G401.6 (cell line): Measurements from ENCODE around the gene TMEM150C.

Source experiments
- FAIRE-seq: peaks from 2 replicates; lab custom pipeline; 2012; peaks lifted over from hg19 to GRCh38; lab: Jason Lieb, UNC

The TMEM150C gene

DNA sequence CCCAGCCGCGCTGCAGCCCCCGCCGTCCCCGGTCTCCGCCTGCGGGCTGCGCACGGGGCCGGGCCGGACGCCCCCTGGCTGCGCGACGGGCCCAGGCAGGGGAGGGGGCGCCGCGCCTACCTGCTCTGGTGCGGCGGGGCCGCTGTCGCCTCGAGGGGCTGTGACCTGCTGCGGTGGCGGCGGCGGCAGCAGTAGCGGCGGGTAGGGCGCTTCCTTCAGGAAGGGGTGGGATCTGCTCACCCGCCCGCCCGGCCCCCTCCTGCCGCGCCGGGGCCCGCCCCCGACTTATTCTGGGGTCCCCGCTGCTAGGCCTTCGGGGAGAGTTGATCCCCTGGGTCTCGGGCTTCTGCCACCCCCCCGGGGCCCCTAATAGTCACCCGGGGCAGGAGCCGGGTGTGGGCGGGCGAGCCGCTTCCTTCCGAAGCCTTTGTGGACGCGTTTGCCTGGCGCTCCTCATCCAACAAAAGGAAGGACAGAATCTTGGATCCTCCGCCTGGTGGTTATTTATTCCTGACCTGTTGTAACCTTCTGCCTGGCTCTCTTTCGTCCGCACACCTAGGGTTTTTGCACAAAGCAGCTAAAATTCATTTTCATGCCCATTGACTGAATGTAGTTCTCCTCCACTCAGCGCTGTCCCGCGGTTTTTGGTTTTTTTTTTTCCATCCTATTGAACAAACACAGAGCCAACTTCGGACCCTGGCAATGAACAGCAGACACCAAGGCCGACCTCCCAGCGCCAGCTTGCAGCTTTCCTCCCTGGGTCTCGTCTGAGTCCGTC, at the start of gene TMEM150C:
TSS of gene TMEM150C (minus strand) at position 203 of the 778 bp plus-strand sequence. CDS start 57,331 bp downstream, outside the sequence.
- FAIRE-seq = no peak

DNA sequence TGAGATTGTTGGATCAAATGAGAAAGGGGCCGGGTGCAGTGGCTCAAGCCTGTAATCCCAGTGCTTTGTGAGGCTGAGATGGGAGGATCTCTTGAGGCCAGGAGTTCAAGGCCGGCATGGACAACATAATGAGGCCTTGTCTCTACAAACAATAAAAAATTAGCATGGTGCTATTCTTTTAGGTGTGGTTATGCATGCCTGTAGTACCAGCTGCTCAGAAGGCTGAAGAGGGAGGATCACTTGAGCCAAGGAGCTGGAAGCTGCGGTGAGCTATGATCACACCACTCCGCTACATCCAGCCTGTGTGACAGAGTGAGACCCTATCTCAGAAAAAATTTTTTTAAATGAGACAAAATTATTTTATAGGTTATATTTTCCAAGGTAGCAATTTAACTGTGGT, 49.7 kb upstream of the TMEM150C start:
- no peak for FAIRE-seq

DNA sequence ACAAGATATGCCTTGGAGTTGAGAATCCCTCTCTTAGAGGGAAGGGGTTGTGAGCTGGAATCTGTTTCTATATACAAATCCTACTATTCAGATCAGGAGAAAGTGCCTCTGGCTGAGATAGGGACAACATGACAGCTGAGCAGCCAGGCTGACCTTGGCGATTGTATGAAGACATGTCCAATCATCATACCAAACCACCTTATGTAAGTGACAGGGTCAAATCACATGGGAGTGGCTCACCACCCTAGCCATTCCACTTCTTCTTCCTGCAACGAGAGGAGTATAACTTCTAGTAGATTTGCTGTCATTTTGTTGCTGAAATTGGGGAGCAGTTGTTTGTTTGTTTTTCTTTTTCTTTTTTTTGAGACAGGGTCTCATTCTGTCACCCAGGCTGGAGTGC, 48.3 kb upstream of the TMEM150C start:
- no peak for FAIRE-seq

DNA sequence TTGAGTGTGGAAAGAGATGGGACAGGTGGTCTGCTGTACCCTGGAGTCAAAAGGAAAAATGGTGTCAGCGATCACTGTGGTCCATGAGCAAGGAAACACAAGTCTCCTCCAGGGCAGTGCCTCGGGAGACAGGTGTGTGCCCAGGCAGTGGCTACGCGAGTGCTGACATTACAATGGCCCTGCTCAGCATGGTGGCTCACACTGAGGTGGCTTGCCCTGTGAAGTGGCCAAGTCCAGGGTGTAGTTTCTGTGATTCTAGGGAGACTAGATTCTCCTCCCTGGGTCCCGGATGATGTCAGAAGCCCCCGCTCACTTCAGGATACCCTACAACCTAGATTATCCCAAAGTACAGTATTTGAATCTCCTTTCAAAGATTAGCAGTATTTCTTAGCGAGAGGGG, 44.8 kb upstream of the TMEM150C start:
- no peak for FAIRE-seq

DNA sequence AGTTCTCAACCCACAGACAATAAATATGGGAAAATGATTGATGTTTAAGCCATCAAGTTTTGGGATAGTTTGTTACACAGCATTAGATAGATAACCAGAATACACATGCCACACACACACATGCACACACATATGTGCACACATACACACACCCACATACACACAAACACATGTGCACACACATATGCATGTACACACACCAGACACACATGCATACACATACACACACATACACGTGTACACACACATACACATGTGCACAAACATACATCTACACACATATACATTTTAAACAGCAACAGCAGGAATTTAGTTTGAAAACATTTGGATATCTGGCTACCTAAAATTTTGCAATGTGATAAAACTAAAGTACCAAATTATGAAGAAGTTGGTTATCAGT, 42.7 kb upstream of the TMEM150C start:
- FAIRE-seq = no peak

DNA sequence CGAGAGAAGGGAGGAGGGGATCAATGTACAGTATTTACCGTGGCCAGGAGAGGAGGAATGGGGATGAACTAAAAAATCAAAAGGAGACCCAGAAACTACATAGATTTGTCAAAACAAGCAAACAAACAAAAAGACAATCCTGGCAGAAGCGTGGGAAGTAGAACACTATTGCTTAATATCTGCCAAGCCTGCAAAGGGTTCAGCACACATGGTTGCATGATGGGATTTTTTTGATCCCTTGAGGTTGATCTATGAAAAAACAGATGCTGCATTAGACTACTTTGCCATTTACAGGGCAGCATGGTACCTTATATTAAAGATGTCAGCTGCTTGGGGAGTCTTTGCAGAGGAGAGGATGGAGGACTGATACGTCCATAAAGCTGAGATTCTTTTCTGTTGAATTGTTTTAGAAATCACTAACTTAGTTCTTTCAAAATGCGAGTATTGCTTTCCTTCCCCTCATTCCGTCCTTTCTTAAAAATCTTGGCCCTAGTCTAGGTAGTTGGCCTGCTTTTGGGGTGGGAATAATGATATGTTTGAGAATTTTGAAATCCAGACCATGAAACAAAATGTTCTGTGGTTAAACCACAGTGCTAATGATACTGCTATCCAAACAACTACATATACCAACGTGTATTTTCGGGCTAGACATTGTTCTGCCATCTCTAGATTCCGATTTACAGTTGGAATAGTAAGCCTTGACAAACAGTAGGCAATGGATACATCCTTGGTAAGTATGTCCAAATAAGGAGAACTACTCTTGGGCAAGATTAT, 39.6 kb upstream of the TMEM150C start:
- FAIRE-seq = no peak

DNA sequence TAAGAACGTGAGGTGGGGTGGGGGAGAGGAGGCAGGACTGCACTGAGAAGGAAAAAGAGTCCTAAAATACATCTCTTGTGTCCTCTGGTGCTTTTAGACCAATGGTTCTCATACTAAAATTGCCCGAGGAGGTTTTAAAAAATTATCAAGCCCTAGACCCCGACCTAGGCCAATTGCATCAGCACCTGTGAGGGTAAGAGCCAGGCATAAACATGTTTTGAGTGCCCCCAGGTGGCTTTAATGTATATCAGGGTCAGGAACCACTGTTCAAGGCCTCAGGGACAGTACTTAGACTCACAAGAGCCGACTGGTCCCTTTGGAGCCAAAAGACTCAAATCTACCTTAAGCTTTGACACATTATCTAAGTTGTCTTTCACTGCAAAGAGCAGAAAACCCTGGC, 37.5 kb upstream of the TMEM150C start:
- no peak for FAIRE-seq

DNA sequence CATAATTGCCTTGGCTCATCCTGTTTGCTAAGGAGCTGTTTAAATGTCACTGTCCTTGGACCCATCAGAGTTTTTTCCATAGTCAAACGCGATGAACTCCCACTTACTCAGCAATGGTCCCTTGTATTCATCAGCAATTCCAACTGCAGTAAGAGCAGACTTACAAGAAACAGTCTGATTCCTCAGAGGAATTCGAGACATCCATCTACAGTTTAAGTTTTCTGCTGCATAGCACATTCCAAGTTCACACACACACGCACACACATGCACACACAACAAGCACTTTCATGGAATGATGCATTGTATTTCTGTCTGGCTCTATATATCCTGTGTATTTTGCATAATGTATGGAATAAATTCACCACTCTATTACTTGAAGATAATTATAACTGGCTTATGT, 32.7 kb upstream of the TMEM150C start:
- FAIRE-seq = no peak

DNA sequence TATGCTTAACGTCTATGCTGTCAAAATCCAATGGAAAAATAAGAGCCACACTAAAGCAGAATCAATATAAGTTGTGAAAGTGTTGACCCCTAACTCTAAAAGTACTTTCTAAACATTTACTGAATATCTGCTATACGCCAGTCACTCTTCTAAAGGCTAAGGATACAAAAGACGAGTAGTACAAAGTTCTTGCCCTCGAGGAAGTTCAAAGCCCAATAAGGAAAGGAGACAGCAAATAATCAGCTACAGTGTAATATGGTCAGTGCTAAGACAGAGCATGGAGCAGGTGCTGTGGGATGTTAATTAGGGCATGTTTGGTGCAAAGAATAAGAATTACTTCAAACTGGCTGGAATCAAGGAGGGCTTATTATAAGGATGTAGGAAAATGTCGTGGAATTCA, 31.6 kb upstream of the TMEM150C start:
- FAIRE-seq = no peak

DNA sequence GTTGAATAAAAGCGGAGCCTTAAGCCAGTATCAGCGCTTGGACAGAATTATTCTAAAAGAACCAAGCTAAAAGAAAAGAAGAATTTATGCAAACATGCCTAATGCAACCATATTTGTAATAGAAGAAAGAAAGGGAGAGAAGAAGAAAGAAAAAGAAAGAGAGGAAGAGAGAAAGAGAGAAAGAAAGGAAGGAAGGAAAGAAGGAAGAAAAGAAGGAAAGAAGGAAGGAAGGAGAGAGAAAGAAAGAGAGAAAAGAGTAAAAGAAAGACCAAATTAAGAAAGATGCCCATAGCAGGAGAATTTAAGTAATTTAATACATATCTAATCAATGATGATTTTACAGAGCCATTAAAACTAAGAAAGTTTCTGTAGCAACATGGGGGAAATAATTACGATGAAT, 30.9 kb upstream of the TMEM150C start:
- FAIRE-seq = no peak

DNA sequence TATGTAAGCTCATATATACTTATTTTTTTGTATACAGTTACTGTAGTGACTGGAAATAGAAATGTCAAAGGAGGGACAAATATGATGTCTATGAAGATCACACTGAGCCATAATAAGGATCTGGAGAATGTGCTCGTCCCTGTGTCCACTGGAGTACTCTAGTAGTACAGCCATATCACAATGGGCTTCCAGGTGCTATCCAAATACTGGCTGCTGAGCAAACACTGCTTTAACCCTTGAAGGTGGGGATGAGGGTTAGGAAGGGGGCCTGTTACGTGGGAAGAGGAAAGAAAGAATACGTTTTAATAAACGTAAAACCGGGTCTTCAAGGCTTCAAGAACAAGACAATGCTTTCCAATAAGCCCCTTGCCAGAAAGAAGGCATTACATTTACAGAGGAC, 29.8 kb upstream of the TMEM150C start:
- FAIRE-seq = no peak

DNA sequence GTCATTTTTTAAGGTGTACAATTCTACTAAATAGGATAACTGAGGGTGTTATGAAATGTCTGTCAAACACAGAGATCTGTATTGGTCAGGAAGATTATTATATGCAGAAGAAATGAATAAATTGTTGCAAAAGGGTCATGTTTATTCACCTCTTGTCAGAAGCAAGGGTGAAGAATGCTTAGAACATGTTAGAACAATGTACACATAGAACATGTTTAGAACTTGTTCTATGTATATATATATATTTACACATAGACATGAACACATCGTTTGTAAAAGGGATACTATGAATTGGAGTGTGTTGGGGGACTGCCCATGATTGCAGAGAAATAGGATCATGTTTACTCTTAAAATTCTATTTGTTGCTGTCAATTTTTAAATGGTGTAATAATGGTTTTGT, 28.0 kb upstream of the TMEM150C start:
- no peak for FAIRE-seq

DNA sequence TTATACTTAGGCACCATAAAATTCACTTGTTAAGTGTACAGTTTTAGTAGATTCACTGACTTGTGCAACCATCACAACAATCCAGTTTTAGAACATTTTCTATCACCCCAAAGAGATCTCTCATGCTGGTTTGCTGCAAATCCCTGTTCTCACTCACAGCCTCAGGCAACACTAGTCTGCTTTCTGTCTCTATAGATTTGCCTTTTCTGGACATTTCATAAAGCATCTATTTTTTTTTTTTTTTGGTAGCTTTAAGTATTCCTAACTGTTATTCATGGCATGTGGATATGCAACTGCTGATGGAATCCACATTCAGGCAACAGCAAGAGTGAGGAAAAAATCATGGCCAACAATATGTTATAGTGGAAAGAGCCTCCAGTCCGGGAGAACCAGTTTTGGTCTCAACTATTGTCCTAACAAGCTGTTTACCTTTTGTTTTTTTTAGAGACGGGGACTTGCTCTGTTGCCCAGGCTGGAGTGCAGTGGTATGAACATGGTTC, 27.0 kb upstream of the TMEM150C start:
- no peak for FAIRE-seq

DNA sequence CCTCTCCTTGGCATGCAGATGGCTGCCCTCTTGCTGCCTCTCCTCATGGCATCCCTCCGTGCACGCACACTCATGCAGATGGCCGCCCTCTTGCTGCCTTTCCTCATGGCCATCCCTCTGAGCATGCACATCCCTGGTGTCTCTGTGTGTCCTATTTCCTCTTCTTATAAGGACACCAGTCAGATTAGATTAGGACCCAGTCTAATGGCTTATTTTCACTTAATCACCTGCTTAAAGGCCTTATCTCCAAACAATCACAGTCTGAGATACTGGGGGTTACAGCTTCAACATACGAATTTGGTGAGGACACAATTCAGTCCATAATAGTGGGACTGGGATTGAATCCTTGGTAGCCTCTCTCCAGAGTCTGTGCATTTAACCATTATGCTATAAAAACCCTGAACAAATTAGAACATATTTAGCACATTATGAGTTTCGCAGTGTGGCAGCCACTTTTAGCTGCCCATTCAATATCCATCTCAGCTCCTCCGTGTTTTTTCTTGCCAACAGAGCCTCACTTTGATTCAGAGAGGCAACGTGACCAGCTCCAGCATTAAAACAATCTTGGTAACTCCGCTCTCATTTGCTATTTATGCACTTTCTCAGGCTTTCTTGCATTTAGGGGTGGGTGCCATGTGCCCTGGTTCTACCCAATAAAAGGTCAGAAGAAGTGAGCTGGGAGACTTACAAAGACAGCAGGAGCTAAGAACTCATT, 26.2 kb upstream of the TMEM150C start:
- FAIRE-seq = no peak

DNA sequence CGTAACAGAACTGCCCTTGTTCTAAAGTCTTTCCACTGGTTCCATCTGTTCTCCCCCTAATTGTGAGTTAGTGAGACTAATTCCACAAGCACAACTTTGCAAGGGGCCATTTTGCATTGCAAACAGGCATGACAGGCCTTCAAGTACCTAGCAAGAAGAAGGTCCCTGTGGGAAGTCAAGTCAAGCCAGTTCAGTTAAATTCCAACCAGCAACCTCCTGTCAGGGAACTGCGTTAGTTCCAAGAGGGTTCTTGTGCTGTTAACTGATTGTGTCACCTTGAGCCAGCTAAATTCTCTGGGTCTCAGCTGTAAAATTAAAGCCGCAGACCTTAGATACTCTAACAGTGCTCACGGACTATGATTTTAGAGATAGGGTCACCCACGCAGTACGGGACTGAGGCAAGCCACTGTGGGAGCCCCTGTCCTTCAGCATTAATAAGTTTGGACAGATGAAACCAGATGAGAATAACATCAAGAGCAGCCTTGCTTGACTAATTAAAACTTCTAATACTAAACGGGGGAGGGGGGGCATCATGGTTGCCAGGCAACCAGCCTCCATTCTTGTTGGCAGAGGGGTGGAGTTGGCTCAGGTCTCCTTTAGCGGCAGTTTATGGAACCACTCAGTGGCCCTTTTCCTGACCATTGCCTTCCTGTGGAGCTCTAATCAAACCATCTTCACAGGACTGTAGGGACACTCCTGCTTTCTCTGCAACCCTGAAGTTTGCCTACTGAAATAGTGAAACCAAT, 24.1 kb upstream of the TMEM150C start:
- FAIRE-seq = no peak

DNA sequence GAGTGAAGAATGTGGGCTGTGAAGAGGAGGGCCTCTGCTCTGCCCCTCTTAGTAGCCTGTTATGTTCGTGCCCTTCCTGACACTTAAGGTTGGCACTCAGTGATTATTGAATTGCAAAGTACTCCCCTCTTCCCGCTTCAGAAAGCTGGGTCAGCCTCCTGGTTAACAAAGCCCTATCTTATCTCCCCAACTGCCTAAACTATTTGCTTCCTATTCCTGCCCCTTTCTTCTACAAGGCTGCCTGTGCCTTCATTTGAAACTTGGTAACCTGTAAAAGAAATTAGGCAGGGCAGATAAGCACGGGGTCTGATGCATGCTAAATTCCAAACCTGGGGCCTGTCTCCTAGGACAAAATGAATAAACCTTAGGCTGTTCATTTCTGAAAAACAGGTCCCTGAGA, 23.1 kb upstream of the TMEM150C start:
- FAIRE-seq = no peak

DNA sequence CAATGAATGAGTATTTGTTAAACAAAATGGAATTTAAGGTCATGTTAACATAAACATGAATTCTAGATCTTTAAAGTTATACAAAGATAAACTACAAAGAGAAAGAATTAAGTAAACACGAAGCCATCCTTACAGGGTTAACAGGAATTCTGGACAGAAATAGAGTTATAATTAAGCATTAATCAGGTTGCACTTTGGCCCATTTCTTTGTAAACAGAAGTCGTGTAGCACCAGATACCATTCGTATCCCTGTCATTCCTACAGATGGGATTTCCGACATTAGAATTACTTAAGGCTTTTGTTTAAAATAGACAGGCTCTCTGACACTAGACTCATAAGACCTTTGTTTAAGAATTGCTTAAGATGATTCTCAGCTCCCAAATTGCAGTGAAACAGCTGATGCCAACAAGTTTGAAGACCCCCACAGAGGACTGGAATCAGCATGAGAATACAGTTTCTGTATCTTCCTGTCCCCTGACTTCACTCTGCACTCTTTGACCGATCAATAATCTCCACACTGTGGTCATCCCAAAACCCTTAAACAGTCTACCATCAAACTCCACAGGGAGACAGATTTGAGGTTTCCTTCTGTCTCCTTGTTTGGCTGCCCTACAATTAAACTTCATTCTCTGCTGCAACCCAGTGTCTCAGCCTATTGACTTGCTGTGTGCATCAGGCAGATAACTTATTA, 22.3 kb upstream of the TMEM150C start:
- FAIRE-seq = no peak

DNA sequence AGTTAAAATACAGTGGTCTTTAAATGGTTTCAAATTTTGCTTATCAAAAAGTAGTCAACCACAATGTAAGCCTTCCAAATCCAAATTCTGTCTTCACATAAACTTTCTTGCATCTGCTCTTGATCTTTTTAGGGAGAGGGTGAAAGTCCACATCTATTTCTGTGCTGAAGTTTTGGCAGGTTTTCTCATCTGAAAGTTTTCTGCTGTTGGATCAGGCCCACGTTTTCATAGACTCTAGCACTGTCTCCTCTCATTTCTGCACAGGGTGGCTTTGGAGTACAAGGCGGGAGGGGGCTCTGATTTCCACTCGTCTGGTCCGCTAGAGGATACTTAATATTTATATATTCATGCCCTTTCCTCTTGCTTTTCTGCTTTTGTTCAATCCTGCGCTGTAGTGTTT, 18.1 kb upstream of the TMEM150C start:
- no peak for FAIRE-seq

DNA sequence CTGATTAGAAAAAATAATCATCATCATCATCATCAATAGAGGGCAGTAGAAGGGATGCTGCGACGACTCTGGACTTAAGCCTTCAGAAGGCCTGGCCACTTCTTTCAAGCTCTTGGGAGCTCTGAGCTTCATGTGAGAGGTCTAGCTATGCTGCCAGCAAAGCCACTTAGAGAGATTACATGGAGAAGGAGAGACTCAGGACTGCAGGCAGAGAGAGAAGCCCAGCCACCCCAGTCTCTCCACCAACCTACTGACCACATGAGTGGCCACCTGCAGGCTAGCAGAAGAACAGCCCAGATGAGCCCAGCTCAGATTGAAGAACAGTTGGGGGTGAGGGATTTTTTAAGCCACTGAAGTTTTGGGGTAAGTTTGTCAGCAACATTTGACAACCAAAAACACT, 17.1 kb upstream of the TMEM150C start:
- FAIRE-seq = no peak

DNA sequence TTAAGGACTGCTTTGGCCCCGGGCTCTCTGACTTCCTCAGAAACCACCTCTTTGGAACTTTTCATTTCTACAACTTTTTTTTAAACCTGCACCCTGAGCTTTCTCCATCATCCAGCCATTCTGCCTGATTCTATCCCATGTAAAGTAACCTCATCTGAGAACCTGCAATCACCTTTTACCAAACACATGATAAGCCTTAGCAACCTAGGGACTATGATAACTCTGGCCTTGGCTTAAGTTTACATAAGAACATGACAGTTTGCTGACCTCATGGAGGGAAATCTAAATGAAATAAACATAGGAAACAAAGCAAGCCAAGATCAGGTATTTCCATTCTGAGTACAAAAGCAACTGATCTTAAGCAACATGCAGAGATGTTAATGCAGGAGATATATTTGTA, 15.7 kb upstream of the TMEM150C start:
- FAIRE-seq = no peak

DNA sequence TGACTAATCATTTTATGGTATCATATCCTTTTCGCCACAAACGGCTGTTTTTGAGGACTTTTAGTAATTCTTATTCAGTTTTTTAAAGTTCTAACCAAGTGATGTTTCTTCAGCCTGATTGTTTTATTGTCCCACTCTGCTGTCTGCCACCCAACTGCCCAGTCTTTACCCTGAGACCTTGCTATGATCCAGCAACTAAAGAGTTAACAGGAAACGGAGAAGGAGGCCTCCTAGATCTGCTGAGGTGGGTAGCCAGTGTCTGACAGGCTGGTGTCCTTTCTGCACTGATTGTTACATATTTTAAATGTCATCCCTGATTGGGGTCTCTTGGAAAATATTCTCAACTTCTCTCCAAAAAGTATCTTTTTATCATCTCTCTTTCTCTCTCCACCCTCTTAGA, 7.9 kb upstream of the TMEM150C start:
- FAIRE-seq = no peak

DNA sequence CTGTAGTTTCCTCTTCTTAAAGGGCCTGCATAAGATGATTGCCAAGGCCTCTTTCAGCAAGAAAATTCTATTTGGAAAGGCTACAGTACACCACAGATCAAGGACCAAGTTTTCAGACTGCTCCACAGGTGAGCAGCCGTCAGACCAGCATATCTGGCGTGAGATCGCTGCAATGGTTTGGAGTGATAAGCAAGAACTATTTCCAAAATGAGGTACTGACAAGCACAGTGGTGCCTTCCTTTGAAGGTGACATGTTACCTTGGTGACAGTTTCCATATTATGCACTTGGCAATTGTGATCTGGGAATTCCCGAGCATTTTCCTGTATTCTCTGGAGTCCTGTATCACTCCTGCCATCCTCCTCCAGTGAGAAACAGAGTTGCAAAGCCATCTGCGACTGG, 7.3 kb upstream of the TMEM150C start:
- FAIRE-seq = no peak
